Glutamatergic neuron (in vitro differentiated cells): Measurements from ENCODE around the gene ARHGEF4. TPM values are rescaled to one million over a fixed set of nuclear protein-coding genes. Genes with fewer than 3 reads are reported as not detected.

Experiments used
- DNase-seq: peaks from one replicate; pipeline ENCODE4 v3.0.0; 2022
- H3K27ac Mint-ChIP-seq: one replicate; pipeline ENCODE4 v1.8.0; 2020; ENCODE audit warnings: mild to moderate bottlenecking, mixed read lengths, inconsistent platforms; ENCODE audit not compliant: unreplicated experiment
- H3K27me3 Mint-ChIP-seq: one replicate; pipeline ENCODE4 v1.8.0; 2020; ENCODE audit warnings: mild to moderate bottlenecking, moderate library complexity, mixed read lengths, inconsistent platforms; ENCODE audit not compliant: unreplicated experiment
- H3K36me3 Mint-ChIP-seq: one replicate; pipeline ENCODE4 v1.8.0; 2020; ENCODE audit warnings: mild to moderate bottlenecking, mixed read lengths, inconsistent platforms; ENCODE audit not compliant: unreplicated experiment
- H3K4me1 Mint-ChIP-seq: one replicate; pipeline ENCODE4 v1.8.0; 2020; ENCODE audit warnings: mild to moderate bottlenecking, low read depth, mixed read lengths, inconsistent platforms; ENCODE audit not compliant: unreplicated experiment
- H3K4me3 Mint-ChIP-seq: one replicate; pipeline ENCODE4 v1.8.0; 2020; ENCODE audit warnings: mild to moderate bottlenecking, mixed read lengths, inconsistent platforms; ENCODE audit not compliant: unreplicated experiment
- H3K9me3 Mint-ChIP-seq: one replicate; pipeline ENCODE4 v1.8.0; 2020; ENCODE audit warnings: mild to moderate bottlenecking, moderate library complexity, mixed read lengths, inconsistent platforms; ENCODE audit not compliant: unreplicated experiment
- CTCF ChIP-seq: fragments of 200-600 bp; sonication (generic); IDR thresholded peaks from one replicate; pipeline ENCODE4 v1.5.0; 2021; ENCODE audit not compliant: partially characterized antibody, unreplicated experiment
- long read RNA-seq: library from polyadenylated mRNA; unstranded; transcript quantifications from one replicate; pipeline ENCODE4 v2.0.0, GENCODE V29; 2020; ENCODE audit not compliant: unreplicated experiment
- total RNA-seq: library from RNA; stranded (reverse); fragmentation: NEBNext Ultra II Directional; extraction: Animal tissue kit (Norgen Biotek cat#: 25700); gene quantifications from one replicate; pipeline ENCODE4 v1.2.1, GENCODE V29; 2021; ENCODE audit not compliant: unreplicated experiment

The ARHGEF4 gene, protein sequence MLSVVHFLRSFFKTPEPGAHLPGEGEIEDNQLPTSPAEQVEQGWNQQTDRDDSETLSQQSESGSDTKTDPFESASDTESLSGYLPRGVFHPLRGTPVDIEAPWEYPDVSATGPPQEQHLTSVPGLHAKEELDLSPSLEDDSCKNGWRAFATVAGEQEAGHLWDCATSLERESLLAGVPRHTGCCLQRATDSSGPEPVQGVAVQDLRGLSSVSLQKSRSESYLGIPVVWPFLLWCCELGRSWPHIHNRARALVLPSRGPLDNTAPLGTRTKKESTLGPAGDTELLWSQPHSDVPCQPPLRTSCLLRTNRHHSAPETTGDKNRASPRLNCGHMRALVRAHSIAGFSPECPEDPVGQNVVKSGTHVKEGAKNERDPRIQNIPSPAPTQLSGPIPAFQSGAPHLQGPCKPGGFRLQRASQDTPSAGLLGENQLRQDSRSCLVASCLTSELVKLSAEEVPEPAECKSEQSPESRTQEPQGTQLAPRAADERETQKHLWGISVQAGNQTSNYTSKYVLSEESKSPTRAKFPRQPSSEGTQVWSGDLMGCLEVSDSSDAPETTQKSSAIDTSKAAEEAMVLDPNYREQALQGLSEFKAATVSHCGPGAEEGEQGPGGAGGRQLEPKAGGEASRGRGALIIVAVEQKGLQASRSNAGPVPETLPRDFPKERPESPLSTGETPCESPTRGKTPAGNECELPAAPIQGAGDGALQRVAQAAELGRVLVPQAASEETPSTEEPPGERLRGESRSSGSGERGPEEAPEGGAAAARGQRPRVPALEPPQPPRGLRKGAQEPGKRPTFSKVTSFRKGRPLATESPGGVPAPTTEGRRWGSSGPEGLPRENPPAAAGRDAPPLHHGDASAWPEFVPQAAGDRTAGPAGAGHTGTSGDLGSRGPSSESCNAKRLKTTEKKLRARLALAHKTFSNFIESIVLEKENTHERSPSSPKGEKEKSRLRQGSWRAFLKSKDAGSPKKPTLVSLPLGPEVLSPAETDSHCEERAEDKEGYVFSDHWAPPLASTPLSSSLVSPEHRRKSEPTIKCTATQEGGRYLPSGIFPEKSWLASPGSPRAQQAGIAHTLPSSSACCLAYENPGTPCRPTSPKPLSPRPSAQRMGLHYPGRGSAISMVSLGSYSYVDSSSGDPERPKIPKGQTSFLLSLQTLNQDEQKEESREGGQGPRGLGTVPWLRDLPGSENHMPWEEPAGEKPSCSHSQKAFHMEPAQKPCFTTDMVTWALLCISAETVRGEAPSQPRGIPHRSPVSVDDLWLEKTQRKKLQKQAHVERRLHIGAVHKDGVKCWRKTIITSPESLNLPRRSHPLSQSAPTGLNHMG (N-terminal part only)
- 6.1 TPM for total RNA-seq
- long read RNA-seq, result 0 reads

- Mint-ChIP-seq H3K27ac (no peak within 1 kb of the TSS), H3K9me3 (peaks cover 2% of the 10 kb centered on the region), H3K36me3 (no peaks in the 10 kb centered on the region), H3K27me3 (peaks cover 5% of the 10 kb centered on the region), H3K4me1 (peaks cover 9% of the 10 kb centered on the region), H3K4me3 (peak within 1 kb of the TSS; percentile 38)
- DNase-seq, result peak; percentile 66
- TF ChIP-seq CTCF, result no peak
These were observed at the start of gene ARHGEF4 for GRCh38 chr2:130836501-130837174. Gene ARHGEF4 (plus strand): TSS chr2:130836914. CDS start chr2:130836954, 40 bp downstream.

GRCh38 chr2:130787841-130788240 is 48.9 kb upstream of the ARHGEF4 start:
- Mint-ChIP-seq H3K36me3 (no peaks in the 10 kb centered on the region), H3K27me3 (peaks cover 1% of the 10 kb centered on the region), H3K4me1 (peaks cover 3% of the 10 kb centered on the region), H3K27ac (no peak overlapping the region), H3K4me3 (no peak overlapping the region), H3K9me3 (peaks cover 2% of the 10 kb centered on the region)
- TF ChIP-seq CTCF, result no peak
- no peak for DNase-seq

DNA sequence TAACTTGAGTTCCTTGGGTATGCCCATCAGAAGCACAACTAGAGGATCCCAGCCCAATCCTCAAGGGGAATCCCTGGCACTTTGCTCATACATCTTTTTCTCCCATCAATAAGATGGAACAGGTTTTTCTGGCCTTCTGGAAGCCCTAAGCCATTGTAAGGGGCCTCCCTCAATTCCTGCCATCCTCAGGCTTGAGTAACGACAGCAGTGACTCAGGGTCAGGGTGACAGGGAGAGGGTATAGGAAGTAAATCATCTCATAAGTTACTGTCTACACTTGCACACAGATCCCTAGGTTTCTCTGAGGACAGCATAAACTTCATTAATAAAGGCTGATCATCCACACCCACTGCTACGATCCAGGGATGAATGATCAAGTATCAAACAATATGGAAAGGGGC is 46.4 kb upstream of the ARHGEF4 start:
- no peaks in the 10 kb centered on the region for H3K36me3 Mint-ChIP-seq
- TF ChIP-seq CTCF, result no peak
- peaks cover 3% of the 10 kb centered on the region for H3K4me1 Mint-ChIP-seq
- H3K27me3 Mint-ChIP-seq, result peaks cover 1% of the 10 kb centered on the region
- no peak for DNase-seq
- no peak overlapping the region for H3K27ac Mint-ChIP-seq
- H3K9me3 Mint-ChIP-seq, result no peaks in the 10 kb centered on the region
- H3K4me3 Mint-ChIP-seq, result no peak overlapping the region

- Mint-ChIP-seq H3K9me3 (no peaks in the 10 kb centered on the region), H3K4me3 (no peak overlapping the region), H3K27ac (no peak overlapping the region), H3K4me1 (no peaks in the 10 kb centered on the region), H3K36me3 (no peaks in the 10 kb centered on the region), H3K27me3 (no peaks in the 10 kb centered on the region)
- TF ChIP-seq CTCF, result no peak
- DNase-seq, result no peak
These were observed 45.7 kb upstream of the ARHGEF4 start for GRCh38 chr2:130790804-130791616.
